Endothelial cell of umbilical vein (primary cell): ENCODE results near the gene LRRC8E. TPM values are rescaled to one million over a fixed set of nuclear protein-coding genes. Genes with fewer than 3 reads are reported as not detected.

Experiments
- BruUV-seq: library from RNA; stranded (reverse); fragments of 400-500 nt; replicated peaks from 2 replicates; lab custom pipeline; 2021; lab: Mats Ljungman, UMichigan
- CTCF ChIA-PET: fragments of 300-600, 350-600 bp; sonication (Branson Sonifier 250); formaldehyde crosslinking; loops from one replicate; lab custom pipeline; 2021; ENCODE audit warnings: antibody characterized with exemption, inconsistent platforms; lab: Charles Lee
- POLR2A ChIA-PET: fragments of 300-600, 350-600 bp; sonication (Branson Sonifier 250); formaldehyde crosslinking; loops from one replicate; lab custom pipeline; 2021; ENCODE audit warnings: antibody characterized with exemption, inconsistent platforms; lab: Charles Lee
- DNase-seq: peaks from one replicate; pipeline ENCODE4 v3.0.0-alpha.2; 2011; ENCODE audit warnings: low read depth, low spot score
- FAIRE-seq: peaks from 2 replicates; lab custom pipeline; 2011; peaks lifted over from hg19 to GRCh38; lab: Jason Lieb, UNC
- H2AFZ ChIP-seq: 2 replicates; pipeline ENCODE4 v1.6.0; 2012; ENCODE audit warnings: low read depth, low read length, control low read depth, inconsistent platforms
- H3K27ac ChIP-seq: 2 replicates; pipeline ENCODE4 v1.5.1; 2011; ENCODE audit warnings: low read depth, mild to moderate bottlenecking, control low read depth, low read length, moderate library complexity; ENCODE audit not compliant: insufficient read depth
- H3K27me3 ChIP-seq, 2 experiments: 2 replicates each; pipeline versions ENCODE4 v1.6.0 to v1.6.1; 2011; ENCODE audit warnings: low read length in 2 of 2, mixed read lengths in 1 of 2; ENCODE audit not compliant: control insufficient read depth in 2 of 2, insufficient read depth in 2 of 2
- H3K36me3 ChIP-seq, 2 experiments: 2 replicates in 1 of 2; 3 replicates in 1 of 2; pipeline ENCODE4 v1.5.1; 2011; ENCODE audit warnings: low read length in 2 of 2, mild to moderate bottlenecking in 1 of 2, moderate library complexity in 1 of 2; ENCODE audit not compliant: control insufficient read depth in 2 of 2, insufficient read depth in 2 of 2; ENCODE audit errors: extremely low read depth in 1 of 2
- H3K4me1 ChIP-seq: 3 replicates; pipeline ENCODE4 v1.5.1; 2011; ENCODE audit warnings: mild to moderate bottlenecking, low read length; ENCODE audit not compliant: control insufficient read depth, insufficient read depth; ENCODE audit errors: extremely low read depth
- H3K4me2 ChIP-seq: 2 replicates; pipeline ENCODE4 v1.6.1; 2011; ENCODE audit warnings: low read length, control low read depth, mixed read lengths; ENCODE audit not compliant: insufficient read depth
- H3K4me3 ChIP-seq, 3 experiments: fragments of 200-600 bp in 1 of 3; sonication (generic), shearing (Covaris generic) in 1 of 3; replicated peaks in 1 of 3; 2 replicates each; pipeline ENCODE4 v1.5.1; 2011 to 2016; ENCODE audit warnings: control low read depth in 3 of 3, low read length in 3 of 3, mild to moderate bottlenecking in 2 of 3, inconsistent platforms in 1 of 3, low read depth in 1 of 3, moderate library complexity in 1 of 3; ENCODE audit not compliant: insufficient read depth in 1 of 3
- H3K79me2 ChIP-seq: 2 replicates; pipeline ENCODE4 v1.6.0; 2012; ENCODE audit warnings: low read length, inconsistent platforms; ENCODE audit not compliant: control insufficient read depth, insufficient read depth
- H3K9ac ChIP-seq: replicated peaks from 2 replicates; pipeline ENCODE3; 2011; ENCODE audit warnings: low read length, control low read depth; ENCODE audit not compliant: insufficient read depth; ENCODE audit errors: extremely low read depth
- H3K9me1 ChIP-seq: replicated peaks from 3 replicates; pipeline ENCODE4 v1.6.0; 2011; ENCODE audit warnings: mild to moderate bottlenecking, low read length; ENCODE audit not compliant: control insufficient read depth, insufficient read depth; ENCODE audit errors: extremely low read depth
- H3K9me3 ChIP-seq: replicated peaks from 2 replicates; pipeline ENCODE4 v1.5.1; 2012; ENCODE audit warnings: low read length, inconsistent platforms; ENCODE audit not compliant: control insufficient read depth, insufficient read depth
- H4K20me1 ChIP-seq: replicated peaks from 2 replicates; pipeline ENCODE3; 2011; ENCODE audit warnings: mild to moderate bottlenecking, low read length; ENCODE audit not compliant: control insufficient read depth, insufficient read depth; ENCODE audit errors: extremely low read depth
- CTCF ChIP-seq, 2 donors: IDR thresholded peaks; 1 replicate in 1 of 2; 2 replicates in 1 of 2; pipeline ENCODE4 v1.5.1; 2011; ENCODE audit warnings: low read length in 2 of 2, mild to moderate bottlenecking in 2 of 2, moderate library complexity in 2 of 2, control low read depth in 1 of 2, inconsistent platforms in 1 of 2, low read depth in 1 of 2; ENCODE audit not compliant: insufficient read depth in 1 of 2; ENCODE audit errors: extremely low read depth in 1 of 2
- EZH2 ChIP-seq: IDR thresholded peaks from 2 replicates; pipeline ENCODE4 v1.6.1; 2012; ENCODE audit warnings: borderline replicate concordance, low read depth, mild to moderate bottlenecking, moderate library complexity, low read length, inconsistent platforms; ENCODE audit not compliant: severe bottlenecking
- FOS ChIP-seq: IDR thresholded peaks from 2 replicates; pipeline ENCODE4 v1.6.1; 2011; ENCODE audit warnings: mild to moderate bottlenecking, low read length, moderate library complexity, borderline replicate concordance; ENCODE audit not compliant: insufficient read depth
- GATA2 ChIP-seq: IDR thresholded peaks from 2 replicates; pipeline ENCODE4 v1.7.0; 2011; ENCODE audit warnings: low read depth, mild to moderate bottlenecking, moderate library complexity, mixed read lengths, low read length; ENCODE audit not compliant: insufficient read length, insufficient read depth
- JUN ChIP-seq: IDR thresholded peaks from 2 replicates; pipeline ENCODE4 v1.6.1; 2011; ENCODE audit warnings: borderline replicate concordance, low read depth; ENCODE audit not compliant: insufficient read length, insufficient read depth
- MAX ChIP-seq: IDR thresholded peaks from 2 replicates; pipeline ENCODE4 v1.6.1; 2011; ENCODE audit not compliant: insufficient read depth, insufficient read length
- MYC ChIP-seq: IDR thresholded peaks from one replicate; pipeline ENCODE4 v1.6.1; 2011; ENCODE audit warnings: mild to moderate bottlenecking, low read depth, low read length
- POLR2A ChIP-seq: IDR thresholded peaks from 2 replicates; pipeline ENCODE4 v1.6.1; 2012; ENCODE audit warnings: low read depth, mild to moderate bottlenecking, control low read depth, low read length
- POLR2AphosphoS5 ChIP-seq: IDR thresholded peaks from 2 replicates; pipeline ENCODE4 v1.6.1; 2012; ENCODE audit warnings: low read depth, mild to moderate bottlenecking, control low read depth, low read length, moderate library complexity; ENCODE audit not compliant: insufficient read depth
- dilution Hi-C: fragments of 300-500 bp; cut with MboI; formaldehyde crosslinking; loops from one replicate; pipeline ENCODE4 v1.15.0; 2019; ENCODE audit warnings: low sequenced_read_pairs; ENCODE audit not compliant: extremely low pct_ligation_motif_present
- intact Hi-C: fragments of 100-400 bp; cut with micrococcal nuclease; formaldehyde crosslinking; loops from one replicate; pipeline ENCODE4 v1.10.0; 2022
- polyA plus RNA-seq, 4 experiments: library from polyadenylated mRNA; depleted of rRNA in 3 of 4; stranded (reverse) in 3 of 4; unstranded in 1 of 4; fragments of >200 nt; gene quantifications; 2 replicates each; pipeline versions ENCODE4 v1.2.1 to v1.2.3, GENCODE V29; 2011 to 2012; ENCODE audit warnings: missing spikeins in 1 of 4
- total RNA-seq: library from RNA; stranded (reverse); gene quantifications from 2 replicates; pipeline ENCODE4 v1.2.3, GENCODE V29; 2021

The LRRC8E gene
- total and polyA plus RNA-seq, 2 donors (not counting 3 experiments of a cell fraction or from before 2014, with no cell fraction given) = 1.1 to 1.6 TPM

- Histone ChIP-seq H3K4me1 (peaks cover 9% of the 10 kb centered on the region), H3K27me3 (no peaks in the 10 kb centered on the region), H3K79me2 (peaks cover 22% of the 10 kb centered on the region), H3K9me1 (no peaks in the 10 kb centered on the region), H3K27ac (peak overlapping the region; percentile 89), H3K4me3 (peak overlapping the region; percentile 47 to 88 (median 78)), H2AFZ (peak overlapping the region; percentile 98), H4K20me1 (no peaks in the 10 kb centered on the region), H3K9me3 (no peaks in the 10 kb centered on the region), H3K36me3 (peaks cover 0 to 4% of the 10 kb centered on the region in 2 experiments), H3K4me2 (peak overlapping the region; percentile 98), H3K9ac (peak overlapping the region; percentile 92)
- ChIA-PET CTCF (interaction anchor here (0.5 to 3.4 kb wide), 38 partner anchors 9 to 857 kb away, joined by 3 to 101 read pairs (median 5); partner anchors contain the start of genes ELAVL1, MAP2K7 and SNAPC2), POLR2A (interaction anchor here (0.5 to 2.0 kb wide), 8 partner anchors 8 to 309 kb away, joined by 3 to 21 read pairs (median 5); partner anchors contain the start of gene SNAPC2)
- peak; percentile 76 for DNase-seq
- dilution Hi-C loops (no loop called here), intact Hi-C loops (loop anchor here (1.0 kb wide), 2 partner anchors 214 to 309 kb away; no protein-coding TSS in a partner anchor)
- TF ChIP-seq MYC (no peak), CTCF (IDR thresholded peaks at IDR 0.05; ENCODE audit: extremely low read depth in 1 of 2, insufficient read depth in 1 of 2, low read depth in 1 of 2, low read length in 2 of 2) (peak; percentile 75 to 81), POLR2A (peak; percentile 4)
- BruUV-seq = TSS peak; percentile 90
- FAIRE-seq = no peak
Observed at GRCh38 chr19:7944177-7944761, 56.0 kb downstream of the LRRC8E start.

GRCh38 chr19:7947939-7948338 lies 59.6 kb downstream of the LRRC8E start:
- Histone ChIP-seq H3K9ac (no peak overlapping the region), H3K36me3 (no peaks in the 10 kb centered on the region), H4K20me1 (no peaks in the 10 kb centered on the region), H3K27me3 (no peaks in the 10 kb centered on the region), H3K4me1 (peaks cover 8% of the 10 kb centered on the region), H3K79me2 (peaks cover 4% of the 10 kb centered on the region), H3K4me2 (no peak overlapping the region), H3K9me1 (no peaks in the 10 kb centered on the region), H2AFZ (no peak overlapping the region), H3K27ac (no peak overlapping the region), H3K4me3 (no peak overlapping the region), H3K9me3 (no peaks in the 10 kb centered on the region)
- dilution Hi-C loops = no loop called here
- intact Hi-C loops = no loop called here
- no TSS peak for BruUV-seq
- DNase-seq (no peak), FAIRE-seq (no peak)
- POLR2A ChIA-PET = no interaction called here
- TF ChIP-seq CTCF (IDR thresholded peaks at IDR 0.05; ENCODE audit: extremely low read depth in 1 of 2, insufficient read depth in 1 of 2, low read depth in 1 of 2, low read length in 2 of 2) = no peak
- TF ChIP-seq JUN = no peak
- no peak for TF ChIP-seq FOS
- no peak for TF ChIP-seq POLR2AphosphoS5
- TF ChIP-seq MAX = no peak
- TF ChIP-seq POLR2A = no peak
- no peak for TF ChIP-seq EZH2
- TF ChIP-seq MYC = no peak
- TF ChIP-seq GATA2 = no peak
- CTCF ChIA-PET = no interaction called here
